Measurements from ENCODE around the gene SPSB2.

- TF ChIP-seq CTCF (IDR thresholded peaks at IDR 0.05) (no peak), POLR2A (IDR thresholded peaks at IDR 0.05) (no peak), POLR2AphosphoS5 (IDR thresholded peaks at IDR 0.05) (no peak)
Observed at GRCh38 chr12:6905414-6906040, 32.4 kb upstream of the SPSB2 start.
